ENCODE data around the gene RHEBL1.

RHEBL1 gene

GRCh38 chr12:49049566-49050224, 20.1 kb downstream of the RHEBL1 start:
- H3K9ac ChIP-seq (ENCODE audit: low read length): no peak overlapping the region
- H3K9me3 ChIP-seq (ENCODE audit: control insufficient read depth, low read length): no peaks in the 10 kb centered on the region
- peaks cover under 1% of the 10 kb centered on the region for H3K4me1 ChIP-seq (ENCODE audit: control insufficient read depth, insufficient read depth, low read length)
- peaks cover 56% of the 10 kb centered on the region for H3K36me3 ChIP-seq (ENCODE audit: control insufficient read depth, insufficient read depth, low read length)
- no peaks in the 10 kb centered on the region for H3K27me3 ChIP-seq (ENCODE audit: control insufficient read depth, insufficient read depth, low read length)
- no peak overlapping the region for H3K4me3 ChIP-seq (ENCODE audit: low read length)

- Histone ChIP-seq H3K4me3 (ENCODE audit: low read length) (no peak overlapping the region), H3K4me1 (ENCODE audit: control insufficient read depth, insufficient read depth, low read length) (no peaks in the 10 kb centered on the region), H3K27me3 (ENCODE audit: control insufficient read depth, insufficient read depth, low read length) (no peaks in the 10 kb centered on the region), H3K36me3 (ENCODE audit: control insufficient read depth, insufficient read depth, low read length) (peaks cover 57% of the 10 kb centered on the region), H3K9ac (ENCODE audit: low read length) (no peak overlapping the region), H3K9me3 (ENCODE audit: control insufficient read depth, low read length) (no peaks in the 10 kb centered on the region)
Measured at GRCh38 chr12:49048953-49049352, 20.8 kb downstream of the RHEBL1 start.

- Histone ChIP-seq H3K4me1 (ENCODE audit: control insufficient read depth, insufficient read depth, low read length) (no peaks in the 10 kb centered on the region), H3K4me3 (ENCODE audit: low read length) (no peak overlapping the region), H3K27me3 (ENCODE audit: control insufficient read depth, insufficient read depth, low read length) (no peaks in the 10 kb centered on the region), H3K9ac (ENCODE audit: low read length) (no peak overlapping the region), H3K9me3 (ENCODE audit: control insufficient read depth, low read length) (no peaks in the 10 kb centered on the region), H3K36me3 (ENCODE audit: control insufficient read depth, insufficient read depth, low read length) (peaks cover 66% of the 10 kb centered on the region)
Measured at GRCh38 chr12:49046129-49046895, 23.5 kb downstream of the RHEBL1 start.

- Histone ChIP-seq H3K36me3 (ENCODE audit: control insufficient read depth, insufficient read depth, low read length) (peaks cover 61% of the 10 kb centered on the region), H3K9ac (ENCODE audit: low read length) (no peak overlapping the region), H3K4me3 (ENCODE audit: low read length) (no peak overlapping the region), H3K4me1 (ENCODE audit: control insufficient read depth, insufficient read depth, low read length) (no peaks in the 10 kb centered on the region), H3K27me3 (ENCODE audit: control insufficient read depth, insufficient read depth, low read length) (no peaks in the 10 kb centered on the region), H3K9me3 (ENCODE audit: control insufficient read depth, low read length) (no peaks in the 10 kb centered on the region)
Measured at GRCh38 chr12:49044660-49045059, 25.1 kb downstream of the RHEBL1 start.

DNA sequence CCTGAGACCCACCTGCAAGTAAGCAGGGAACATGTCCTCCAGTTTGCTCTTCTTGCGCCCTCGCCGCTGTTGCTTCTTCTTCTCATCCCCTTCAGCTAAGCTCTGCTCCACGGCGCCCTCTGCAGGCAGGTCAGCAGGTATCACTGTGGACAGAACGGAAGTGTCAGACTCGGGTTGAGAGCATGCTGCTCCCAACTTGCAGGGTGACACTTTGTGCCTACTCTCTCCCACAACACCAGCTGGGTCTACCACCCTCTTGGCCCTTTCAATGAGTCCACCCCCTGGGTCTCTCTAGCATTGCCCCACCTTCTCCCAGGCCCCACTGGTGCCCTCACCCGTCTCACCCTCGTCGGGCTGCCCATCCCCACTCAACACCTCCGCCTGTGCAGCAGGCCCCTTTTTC, 25.9 kb downstream of the RHEBL1 start:
- H3K9ac ChIP-seq (ENCODE audit: low read length): no peak overlapping the region
- H3K36me3 ChIP-seq (ENCODE audit: control insufficient read depth, insufficient read depth, low read length): peaks cover 59% of the 10 kb centered on the region
- no peaks in the 10 kb centered on the region for H3K9me3 ChIP-seq (ENCODE audit: control insufficient read depth, low read length)
- H3K27me3 ChIP-seq (ENCODE audit: control insufficient read depth, insufficient read depth, low read length): no peaks in the 10 kb centered on the region
- no peaks in the 10 kb centered on the region for H3K4me1 ChIP-seq (ENCODE audit: control insufficient read depth, insufficient read depth, low read length)
- no peak overlapping the region for H3K4me3 ChIP-seq (ENCODE audit: low read length)

- Histone ChIP-seq H3K9me3 (ENCODE audit: control insufficient read depth, low read length) (no peaks in the 10 kb centered on the region), H3K4me1 (ENCODE audit: control insufficient read depth, insufficient read depth, low read length) (no peaks in the 10 kb centered on the region), H3K9ac (ENCODE audit: low read length) (no peak overlapping the region), H3K27me3 (ENCODE audit: control insufficient read depth, insufficient read depth, low read length) (no peaks in the 10 kb centered on the region), H3K36me3 (ENCODE audit: control insufficient read depth, insufficient read depth, low read length) (peaks cover 56% of the 10 kb centered on the region), H3K4me3 (ENCODE audit: low read length) (no peak overlapping the region)
Measured at GRCh38 chr12:49043241-49043640, 26.5 kb downstream of the RHEBL1 start.

DNA sequence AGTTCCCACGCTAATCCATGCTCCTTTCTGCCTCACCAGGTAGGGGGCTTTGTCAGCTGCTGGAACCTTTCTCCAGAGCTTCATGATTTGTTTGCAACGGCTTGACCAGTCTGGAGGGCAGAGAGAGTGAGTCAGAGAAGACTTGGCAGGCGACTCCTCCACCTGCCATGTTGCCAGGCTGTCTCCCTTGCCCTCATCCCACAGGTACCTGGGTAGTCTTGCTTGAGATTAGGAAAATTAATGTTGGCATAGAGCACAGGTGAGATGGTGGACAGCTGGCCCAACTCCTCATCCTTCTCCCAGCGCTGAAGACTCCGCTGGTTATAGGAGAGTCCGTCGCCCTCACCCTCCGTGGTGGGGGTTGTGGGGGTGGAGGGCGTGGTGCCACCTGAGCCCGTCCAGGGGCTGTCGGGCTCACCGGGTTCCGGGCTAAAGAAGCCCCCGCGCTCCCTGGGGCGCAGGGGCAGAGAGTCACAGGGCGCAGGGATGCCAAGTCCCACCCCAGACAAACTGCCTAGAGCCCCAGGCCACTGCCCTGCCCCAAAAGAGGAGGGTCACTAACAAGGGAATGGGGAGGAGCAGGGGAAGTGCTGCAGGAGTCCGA, 27.8 kb downstream of the RHEBL1 start:
- no peak overlapping the region for H3K4me3 ChIP-seq (ENCODE audit: low read length)
- H3K9ac ChIP-seq (ENCODE audit: low read length): no peak overlapping the region
- no peaks in the 10 kb centered on the region for H3K27me3 ChIP-seq (ENCODE audit: control insufficient read depth, insufficient read depth, low read length)
- H3K9me3 ChIP-seq (ENCODE audit: control insufficient read depth, low read length): no peaks in the 10 kb centered on the region
- H3K36me3 ChIP-seq (ENCODE audit: control insufficient read depth, insufficient read depth, low read length): peaks cover 54% of the 10 kb centered on the region
- no peaks in the 10 kb centered on the region for H3K4me1 ChIP-seq (ENCODE audit: control insufficient read depth, insufficient read depth, low read length)

- Histone ChIP-seq H3K4me3 (ENCODE audit: low read length) (no peak overlapping the region), H3K9me3 (ENCODE audit: control insufficient read depth, low read length) (no peaks in the 10 kb centered on the region), H3K9ac (ENCODE audit: low read length) (no peak overlapping the region), H3K4me1 (ENCODE audit: control insufficient read depth, insufficient read depth, low read length) (no peaks in the 10 kb centered on the region), H3K36me3 (ENCODE audit: control insufficient read depth, insufficient read depth, low read length) (peaks cover 56% of the 10 kb centered on the region), H3K27me3 (ENCODE audit: control insufficient read depth, insufficient read depth, low read length) (no peaks in the 10 kb centered on the region)
Measured at GRCh38 chr12:49041036-49041880, 28.5 kb downstream of the RHEBL1 start.

DNA sequence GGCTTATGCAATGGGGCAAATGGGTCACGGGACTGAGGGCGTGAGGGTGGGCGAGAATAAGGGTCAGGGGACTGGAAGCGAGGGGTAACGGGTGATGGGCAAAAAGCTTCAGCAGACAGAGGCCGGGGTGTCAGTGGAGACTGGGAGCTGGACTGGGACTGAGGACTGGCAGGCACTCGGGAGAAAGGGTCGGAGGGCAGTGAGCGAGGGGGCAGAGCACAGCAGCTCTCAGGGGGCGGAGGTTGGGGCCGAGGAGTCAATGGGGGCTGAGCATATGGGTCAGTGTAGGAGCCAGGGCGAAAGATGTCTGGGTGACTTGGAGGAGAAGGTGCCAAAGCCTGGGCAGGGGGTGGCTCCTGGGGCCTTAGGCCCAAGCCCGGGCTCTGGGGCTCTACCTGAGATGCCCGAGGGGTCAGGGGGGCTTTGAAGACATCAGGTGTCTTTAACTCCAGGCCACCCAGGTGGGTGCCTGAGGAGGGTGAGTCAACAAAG, 29.4 kb downstream of the RHEBL1 start:
- no peak overlapping the region for H3K4me3 ChIP-seq (ENCODE audit: low read length)
- no peaks in the 10 kb centered on the region for H3K27me3 ChIP-seq (ENCODE audit: control insufficient read depth, insufficient read depth, low read length)
- H3K9me3 ChIP-seq (ENCODE audit: control insufficient read depth, low read length): no peaks in the 10 kb centered on the region
- peaks cover 52% of the 10 kb centered on the region for H3K36me3 ChIP-seq (ENCODE audit: control insufficient read depth, insufficient read depth, low read length)
- no peaks in the 10 kb centered on the region for H3K4me1 ChIP-seq (ENCODE audit: control insufficient read depth, insufficient read depth, low read length)
- no peak overlapping the region for H3K9ac ChIP-seq (ENCODE audit: low read length)

DNA sequence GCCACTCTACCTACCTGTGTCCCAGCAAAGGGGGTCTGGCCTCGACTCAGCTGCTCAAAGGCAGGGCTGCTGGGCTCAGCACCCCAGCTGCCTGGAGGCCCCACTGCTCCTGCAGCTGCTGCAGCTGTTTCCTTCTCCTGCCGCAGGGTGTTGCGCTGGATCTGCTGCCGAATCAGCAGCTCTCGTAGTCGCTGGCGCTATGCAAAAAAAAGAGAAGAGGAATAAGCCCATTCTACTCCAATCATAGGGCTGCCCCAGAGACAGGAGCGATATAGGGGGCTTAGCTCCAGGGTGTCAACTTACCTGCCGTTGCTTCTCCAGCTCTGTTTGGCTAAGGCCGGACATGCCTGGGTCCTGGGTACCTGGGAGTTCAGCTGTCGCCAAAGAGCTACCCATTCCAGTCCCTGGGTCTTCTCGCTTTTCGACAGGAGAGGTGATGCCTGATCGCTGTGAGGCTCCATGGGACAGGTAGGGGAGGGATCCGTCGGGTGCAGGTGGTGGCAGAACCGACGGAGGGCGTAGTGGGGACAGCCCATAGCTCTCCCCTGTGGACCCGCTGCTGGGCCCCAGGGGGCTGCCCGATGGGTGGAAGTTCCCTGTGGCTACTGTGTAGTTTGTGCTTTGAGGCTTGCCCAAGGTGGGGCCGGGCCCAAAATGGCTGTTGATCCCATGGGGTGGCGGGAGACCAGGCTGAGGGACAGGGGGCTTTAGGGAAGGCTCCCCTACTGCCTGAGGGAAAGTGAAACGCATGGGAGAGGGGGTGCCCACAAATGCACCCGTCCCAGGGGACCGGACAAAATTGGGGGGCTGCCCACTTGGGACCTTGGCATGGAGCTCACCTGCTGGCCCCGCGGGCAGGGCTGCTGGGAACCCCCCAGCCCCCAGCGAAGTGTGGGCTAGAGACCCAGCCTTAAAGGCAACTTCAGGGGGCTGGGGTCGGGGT, 30.1 kb downstream of the RHEBL1 start:
- Histone ChIP-seq H3K9ac (ENCODE audit: low read length) (no peak overlapping the region), H3K27me3 (ENCODE audit: control insufficient read depth, insufficient read depth, low read length) (no peaks in the 10 kb centered on the region), H3K4me1 (ENCODE audit: control insufficient read depth, insufficient read depth, low read length) (no peaks in the 10 kb centered on the region), H3K4me3 (ENCODE audit: low read length) (no peak overlapping the region), H3K9me3 (ENCODE audit: control insufficient read depth, low read length) (no peaks in the 10 kb centered on the region), H3K36me3 (ENCODE audit: control insufficient read depth, insufficient read depth, low read length) (peaks cover 50% of the 10 kb centered on the region)
